GM23248 (cell line): ENCODE results near the gene PRRT2.

Experiments used
- EZH2 ChIP-seq: fragments of 200-600 bp; sonication (generic); IDR thresholded peaks from 2 replicates; pipeline ENCODE4 v1.6.1; 2018; ENCODE audit warnings: antibody characterized with exemption, mild to moderate bottlenecking; ENCODE audit not compliant: insufficient read depth, poor library complexity, severe bottlenecking
- EZH2phosphoT487 ChIP-seq: fragments of 200-600 bp; sonication (generic); IDR thresholded peaks from 2 replicates; pipeline ENCODE4 v1.6.1; 2018; ENCODE audit warnings: antibody characterized with exemption, moderate library complexity, mild to moderate bottlenecking, low read depth; ENCODE audit not compliant: insufficient read depth

GRCh38 chr16:29810699-29811169 lies 1.3 kb upstream of the PRRT2 start:
- TF ChIP-seq EZH2phosphoT487 (no peak), EZH2 (no peak)
